Uterus (tissue), 4 donors: Measurements from ENCODE around the gene FAM227B. TPM values are rescaled to one million over a fixed set of nuclear protein-coding genes. Genes with fewer than 3 reads are reported as not detected.
"Not testable (repeated sequence)": the region's sequence is repeated elsewhere in the genome, so short reads cannot be mapped to it uniquely, and the experiment has no call there.

Source experiments
- DNase-seq, 2 donors: peaks; one replicate each; pipeline ENCODE4 v3.0.0-alpha.2; 2019 to 2020
- H3K27ac ChIP-seq, 2 donors: fragments of 200-600 bp; sonication (generic); 1 replicate in 1 of 2; 2 replicates in 1 of 2; pipeline ENCODE4 v1.5.1; 2016 to 2018
- H3K27me3 ChIP-seq, 2 donors: fragments of 200-600 bp; sonication (generic); one replicate each; pipeline ENCODE4 v1.5.1; 2018 to 2019; ENCODE audit warnings: control low read depth in 1 of 2
- H3K36me3 ChIP-seq, 2 donors: fragments of 200-600 bp; sonication (generic); one replicate each; pipeline ENCODE4 v1.5.1; 2019; ENCODE audit warnings: control low read depth in 1 of 2
- H3K4me1 ChIP-seq, 2 donors: fragments of 200-600 bp; sonication (generic); one replicate each; pipeline ENCODE4 v1.5.1; 2018 to 2019; ENCODE audit warnings: control low read depth in 1 of 2
- H3K4me3 ChIP-seq, 2 donors: fragments of 200-600 bp; sonication (generic); 1 replicate in 1 of 2; 2 replicates in 1 of 2; pipeline ENCODE4 v1.5.1; 2018 to 2019; ENCODE audit warnings: mild to moderate bottlenecking in 1 of 2
- H3K9me3 ChIP-seq, 2 donors: fragments of 200-600 bp; sonication (generic); one replicate each; pipeline ENCODE4 v1.5.1; 2019; ENCODE audit warnings: control low read depth in 1 of 2
- POLR2A ChIP-seq, 2 donors: fragments of 450-650 bp; IDR thresholded peaks; one replicate each; pipeline ENCODE4 v1.6.1; 2016; ENCODE audit warnings: antibody characterized with exemption in 2 of 2, mild to moderate bottlenecking in 1 of 2, moderate library complexity in 1 of 2
- intact Hi-C: fragments of 100-400 bp; cut with DNase I; formaldehyde crosslinking; loops from one replicate; pipeline ENCODE4 v1.15.1; 2023; ENCODE audit warnings: low total_unique reads
- total RNA-seq, 4 donors: library from RNA; depleted of rRNA in 3 of 4; stranded (reverse); fragments of >200 nt in 3 of 4; gene quantifications; one replicate each; pipeline versions ENCODE4 v1.1.0 to v1.2.4, GENCODE V29; 2014 to 2023
- TF ChIP-seq, protein P1 (sequence below), 4 experiments: fragments of 200-600 bp in 2 of 4; fragments of 450-650 bp in 2 of 4; sonication (generic) in 2 of 4; IDR thresholded peaks; one replicate each; pipeline ENCODE4 v1.5.1; 2016 to 2019; ENCODE audit warnings: antibody characterized with exemption in 4 of 4, mild to moderate bottlenecking in 2 of 4, moderate library complexity in 1 of 4
- donor health status: DM: yes; HTN: yes; CAD: no.

Gene FAM227B
- total RNA-seq, 4 donors from 2014 or later: 2.6 to 15.7 (median 9.9) TPM

DNA sequence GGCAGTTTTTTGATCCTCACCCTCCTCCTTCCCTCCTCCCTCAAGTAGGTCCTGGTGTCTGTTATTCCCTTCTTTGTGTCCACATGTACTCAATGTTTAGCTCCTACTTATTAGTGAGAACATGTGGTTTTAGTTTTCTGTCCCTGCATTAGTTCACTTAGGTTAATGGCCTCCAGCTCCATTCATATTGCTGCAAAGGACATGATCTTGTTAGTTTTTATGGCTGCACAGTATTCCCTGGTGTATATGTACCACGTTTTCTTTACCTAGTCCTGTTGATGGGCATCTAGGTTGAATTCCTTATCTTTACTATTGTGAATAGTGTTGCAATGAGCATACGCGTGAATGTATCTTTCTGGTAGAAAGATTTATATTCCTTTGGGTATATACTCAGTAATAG lies 259.2 kb downstream of the FAM227B start:
- H3K27ac ChIP-seq: no peak overlapping the region
- H3K27me3 ChIP-seq: no peaks in the 10 kb centered on the region
- no peak for TF ChIP-seq POLR2A (IDR thresholded peaks at IDR 0.05)
- TF ChIP-seq, protein P1, sequence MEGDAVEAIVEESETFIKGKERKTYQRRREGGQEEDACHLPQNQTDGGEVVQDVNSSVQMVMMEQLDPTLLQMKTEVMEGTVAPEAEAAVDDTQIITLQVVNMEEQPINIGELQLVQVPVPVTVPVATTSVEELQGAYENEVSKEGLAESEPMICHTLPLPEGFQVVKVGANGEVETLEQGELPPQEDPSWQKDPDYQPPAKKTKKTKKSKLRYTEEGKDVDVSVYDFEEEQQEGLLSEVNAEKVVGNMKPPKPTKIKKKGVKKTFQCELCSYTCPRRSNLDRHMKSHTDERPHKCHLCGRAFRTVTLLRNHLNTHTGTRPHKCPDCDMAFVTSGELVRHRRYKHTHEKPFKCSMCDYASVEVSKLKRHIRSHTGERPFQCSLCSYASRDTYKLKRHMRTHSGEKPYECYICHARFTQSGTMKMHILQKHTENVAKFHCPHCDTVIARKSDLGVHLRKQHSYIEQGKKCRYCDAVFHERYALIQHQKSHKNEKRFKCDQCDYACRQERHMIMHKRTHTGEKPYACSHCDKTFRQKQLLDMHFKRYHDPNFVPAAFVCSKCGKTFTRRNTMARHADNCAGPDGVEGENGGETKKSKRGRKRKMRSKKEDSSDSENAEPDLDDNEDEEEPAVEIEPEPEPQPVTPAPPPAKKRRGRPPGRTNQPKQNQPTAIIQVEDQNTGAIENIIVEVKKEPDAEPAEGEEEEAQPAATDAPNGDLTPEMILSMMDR (IDR thresholded peaks at IDR 0.05): no peak
- no peak for DNase-seq
- intact Hi-C loops: no loop called here
- no peaks in the 10 kb centered on the region for H3K9me3 ChIP-seq
- no peaks in the 10 kb centered on the region for H3K4me1 ChIP-seq
- H3K4me3 ChIP-seq: no peak overlapping the region
- H3K36me3 ChIP-seq: no peaks in the 10 kb centered on the region

DNA sequence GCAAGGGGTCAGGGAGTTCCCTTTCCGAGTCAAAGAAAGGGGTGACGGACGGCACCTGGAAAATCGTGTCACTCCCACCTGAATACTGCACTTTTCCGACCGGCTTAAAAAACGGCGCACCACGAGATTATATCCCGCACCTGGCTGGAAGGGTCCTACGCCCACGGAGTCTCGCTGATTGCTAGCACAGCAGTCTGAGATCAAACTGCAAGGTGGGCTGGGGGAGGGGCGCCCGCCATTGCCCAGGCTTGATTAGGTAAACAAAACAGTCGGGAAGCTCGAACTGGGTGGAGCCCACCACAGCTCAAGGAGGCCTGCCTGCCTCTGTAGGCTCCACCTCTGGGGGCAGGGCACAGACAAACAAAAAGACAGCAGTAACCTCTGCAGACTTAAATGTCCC lies 266.2 kb downstream of the FAM227B start:
- intact Hi-C loops, H3K4me1 ChIP-seq, H3K27me3 ChIP-seq, H3K9me3 ChIP-seq, DNase-seq, H3K4me3 ChIP-seq, H3K36me3 ChIP-seq, H3K27ac ChIP-seq: not testable (repeated sequence)

DNA sequence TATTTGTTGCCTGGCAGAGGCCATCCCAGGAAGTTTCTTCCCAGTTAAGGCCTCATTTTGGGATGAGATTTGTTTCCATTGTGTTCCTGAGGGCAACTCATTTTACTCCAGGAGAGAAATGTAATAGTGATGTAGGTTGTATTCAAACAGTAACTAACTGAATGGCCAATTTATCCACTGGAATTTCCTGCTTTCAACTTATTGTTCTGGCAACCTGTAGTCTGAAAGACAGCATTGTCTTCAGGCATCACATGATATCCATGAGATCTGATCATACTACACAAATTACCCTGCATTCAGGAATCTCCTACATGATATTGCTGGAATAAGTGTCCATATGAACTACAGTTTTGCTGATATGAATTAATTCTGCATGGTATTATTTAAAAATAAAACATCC lies 277.1 kb downstream of the FAM227B start:
- intact Hi-C loops: no loop called here
- Histone ChIP-seq H3K9me3 (peaks cover 0 to 5% of the 10 kb centered on the region in 2 donors), H3K27me3 (no peaks in the 10 kb centered on the region), H3K4me1 (no peaks in the 10 kb centered on the region), H3K36me3 (no peaks in the 10 kb centered on the region), H3K27ac (no peak overlapping the region), H3K4me3 (no peak overlapping the region)
- DNase-seq: no peak
- TF ChIP-seq POLR2A (IDR thresholded peaks at IDR 0.05): no peak
- TF ChIP-seq, protein P1 (IDR thresholded peaks at IDR 0.05): no peak

DNA sequence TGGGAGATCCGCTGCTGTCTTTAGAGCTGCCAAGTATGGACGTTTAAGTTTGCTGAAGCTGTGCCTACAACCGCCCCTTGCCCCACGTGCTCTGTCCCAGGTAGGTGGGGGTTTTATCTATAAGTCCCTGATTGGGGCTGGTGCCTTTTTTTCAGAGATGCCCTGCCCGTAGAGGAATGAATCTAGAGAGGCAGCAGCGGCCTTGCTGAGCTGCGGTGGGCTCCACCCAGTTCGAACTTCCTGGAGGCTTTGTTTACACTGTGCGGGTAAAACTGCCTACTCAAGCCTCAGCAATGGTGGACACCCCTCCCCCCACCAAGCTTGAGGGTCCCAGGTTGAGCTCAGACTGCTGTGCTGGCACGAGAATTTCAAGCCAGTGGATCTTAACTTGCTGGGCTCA lies 281.0 kb downstream of the FAM227B start:
- no peaks in the 10 kb centered on the region for H3K27me3 ChIP-seq
- no peak overlapping the region for H3K4me3 ChIP-seq
- TF ChIP-seq, protein P1 (IDR thresholded peaks at IDR 0.05): no peak
- no peak for TF ChIP-seq POLR2A (IDR thresholded peaks at IDR 0.05)
- H3K9me3 ChIP-seq: peaks cover 0 to 5% of the 10 kb centered on the region in 2 donors
- no peak for DNase-seq
- intact Hi-C loops: no loop called here
- no peak overlapping the region for H3K27ac ChIP-seq
- H3K4me1 ChIP-seq: no peaks in the 10 kb centered on the region
- no peaks in the 10 kb centered on the region for H3K36me3 ChIP-seq

DNA sequence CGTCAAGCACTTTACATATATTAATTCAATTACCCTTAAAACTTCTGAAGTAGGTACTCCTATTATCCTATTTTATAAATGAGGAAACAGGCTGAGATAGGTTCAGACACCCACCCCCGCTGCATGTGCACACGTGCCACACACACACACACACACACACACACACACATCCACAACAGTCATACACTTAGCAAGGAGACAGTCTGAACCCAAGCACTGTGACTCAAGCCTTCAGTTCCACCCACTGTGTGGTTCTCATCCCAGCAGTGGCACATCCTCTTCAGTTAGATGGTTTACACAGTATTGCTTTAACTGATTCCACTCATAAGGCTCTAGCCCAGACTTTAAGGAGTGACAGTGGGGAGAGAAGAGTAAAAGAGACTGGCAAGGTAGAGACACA lies 288.7 kb downstream of the FAM227B start:
- no peaks in the 10 kb centered on the region for H3K27me3 ChIP-seq
- H3K36me3 ChIP-seq: no peaks in the 10 kb centered on the region
- no peaks in the 10 kb centered on the region for H3K9me3 ChIP-seq
- intact Hi-C loops: no loop called here
- no peak for DNase-seq
- H3K4me3 ChIP-seq: no peak overlapping the region
- TF ChIP-seq POLR2A (IDR thresholded peaks at IDR 0.05): no peak
- TF ChIP-seq, protein P1 (IDR thresholded peaks at IDR 0.05): no peak
- H3K4me1 ChIP-seq: no peaks in the 10 kb centered on the region
- H3K27ac ChIP-seq: no peak overlapping the region

DNA sequence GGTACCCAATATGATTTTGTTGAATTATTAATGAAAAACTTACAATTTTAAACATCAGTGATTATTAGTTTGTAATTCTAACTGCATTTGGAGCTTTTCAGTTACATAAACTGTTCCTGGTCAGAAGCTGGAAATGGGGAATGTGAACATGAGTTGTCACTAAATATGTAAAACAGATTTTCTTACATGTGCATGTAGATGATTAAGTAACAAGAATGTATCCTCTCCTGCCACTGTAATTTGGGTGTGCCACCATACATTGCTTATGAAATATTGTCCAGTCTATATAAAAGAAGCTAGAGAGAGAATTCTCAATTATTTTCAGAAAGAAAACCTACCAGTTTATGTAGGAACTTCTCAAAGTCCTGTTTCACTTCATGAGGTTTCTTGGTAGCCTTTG lies 289.2 kb downstream of the FAM227B start:
- no peak overlapping the region for H3K27ac ChIP-seq
- no peak for TF ChIP-seq POLR2A (IDR thresholded peaks at IDR 0.05)
- TF ChIP-seq, protein P1 (IDR thresholded peaks at IDR 0.05): no peak
- no peak for DNase-seq
- no peak overlapping the region for H3K4me3 ChIP-seq
- no peaks in the 10 kb centered on the region for H3K27me3 ChIP-seq
- H3K36me3 ChIP-seq: no peaks in the 10 kb centered on the region
- H3K4me1 ChIP-seq: no peaks in the 10 kb centered on the region
- no peaks in the 10 kb centered on the region for H3K9me3 ChIP-seq
- intact Hi-C loops: no loop called here
